Stimulated activated CD4-positive, alpha-beta T cell treated with anti-CD3 and anti-CD28 coated beads, Interleukin-2, amount 100 ng/mL, for 48 hours (primary cell): Measurements from ENCODE around the gene TPD52L2.
"Not testable (repeated sequence)": the region's sequence is repeated elsewhere in the genome, so short reads cannot be mapped to it uniquely, and the experiment has no call there.

Source experiments
- DNase-seq, 2 donors: peaks; one replicate each; pipeline ENCODE4 v3.0.0-alpha.2; 2020

Gene TPD52L2

GRCh38 chr20:63836458-63837344, 28.4 kb upstream of the TPD52L2 start:
- DNase-seq = no peak

GRCh38 chr20:63837479-63837878, 27.6 kb upstream of the TPD52L2 start:
- no peak for DNase-seq

- DNase-seq = no peak
These were observed 25.4 kb upstream of the TPD52L2 start for GRCh38 chr20:63839620-63840019.

GRCh38 chr20:63840405-63840828, 24.7 kb upstream of the TPD52L2 start:
- no peak for DNase-seq

GRCh38 chr20:63842258-63842657, 22.8 kb upstream of the TPD52L2 start:
- DNase-seq = no peak

GRCh38 chr20:63843222-63843621, 21.8 kb upstream of the TPD52L2 start:
- DNase-seq = no peak

- no peak for DNase-seq
These were observed 21.3 kb upstream of the TPD52L2 start for GRCh38 chr20:63843778-63844177.

- no peak for DNase-seq
These were observed 20.5 kb upstream of the TPD52L2 start for GRCh38 chr20:63844511-63844991.

- DNase-seq = no peak
These were observed 18.8 kb upstream of the TPD52L2 start for GRCh38 chr20:63846128-63846771.

- DNase-seq = no peak
These were observed 18.2 kb upstream of the TPD52L2 start for GRCh38 chr20:63846888-63847236.

GRCh38 chr20:63847237-63848002, 17.6 kb upstream of the TPD52L2 start:
- no peak for DNase-seq

- DNase-seq = no peak
These were observed 16.8 kb upstream of the TPD52L2 start for GRCh38 chr20:63848003-63848911.

GRCh38 chr20:63850689-63851547, 14.2 kb upstream of the TPD52L2 start:
- DNase-seq = peak; percentile 41 to 48

GRCh38 chr20:63851548-63851943, 13.5 kb upstream of the TPD52L2 start:
- not testable (repeated sequence) for DNase-seq

- not testable (repeated sequence) for DNase-seq
These were observed 11.4 kb upstream of the TPD52L2 start for GRCh38 chr20:63853733-63854068.

GRCh38 chr20:63854069-63854765, 10.9 kb upstream of the TPD52L2 start:
- no peak for DNase-seq

- DNase-seq = no peak
These were observed 10.2 kb upstream of the TPD52L2 start for GRCh38 chr20:63854766-63855362.

- DNase-seq = no peak
These were observed 9.5 kb upstream of the TPD52L2 start for GRCh38 chr20:63855363-63856097.

- no peak for DNase-seq
These were observed 9.0 kb upstream of the TPD52L2 start for GRCh38 chr20:63856098-63856511.
